PC-3 (cell line): ENCODE data around the gene PROSER3.

Source experiments
- EZH2 ChIP-seq: fragments of 300-600 bp; sonication (generic); IDR thresholded peaks from one replicate; pipeline ENCODE4 v1.6.1; 2017; ENCODE audit warnings: antibody characterized with exemption, mild to moderate bottlenecking, low read length; ENCODE audit not compliant: unreplicated experiment
- EZH2phosphoT487 ChIP-seq: fragments of 300-600 bp; sonication (generic); IDR thresholded peaks from 2 replicates; pipeline ENCODE4 v1.6.1; 2018; ENCODE audit warnings: mild to moderate bottlenecking, antibody characterized with exemption, low read length, borderline replicate concordance
- TF ChIP-seq, protein P1 (sequence below): fragments of 300-600 bp; sonication (generic); conservative IDR thresholded peaks from 2 replicates; pipeline ENCODE4 v1.5.1; 2017; ENCODE audit warnings: antibody characterized with exemption, low read depth, mild to moderate bottlenecking, low read length

DNA sequence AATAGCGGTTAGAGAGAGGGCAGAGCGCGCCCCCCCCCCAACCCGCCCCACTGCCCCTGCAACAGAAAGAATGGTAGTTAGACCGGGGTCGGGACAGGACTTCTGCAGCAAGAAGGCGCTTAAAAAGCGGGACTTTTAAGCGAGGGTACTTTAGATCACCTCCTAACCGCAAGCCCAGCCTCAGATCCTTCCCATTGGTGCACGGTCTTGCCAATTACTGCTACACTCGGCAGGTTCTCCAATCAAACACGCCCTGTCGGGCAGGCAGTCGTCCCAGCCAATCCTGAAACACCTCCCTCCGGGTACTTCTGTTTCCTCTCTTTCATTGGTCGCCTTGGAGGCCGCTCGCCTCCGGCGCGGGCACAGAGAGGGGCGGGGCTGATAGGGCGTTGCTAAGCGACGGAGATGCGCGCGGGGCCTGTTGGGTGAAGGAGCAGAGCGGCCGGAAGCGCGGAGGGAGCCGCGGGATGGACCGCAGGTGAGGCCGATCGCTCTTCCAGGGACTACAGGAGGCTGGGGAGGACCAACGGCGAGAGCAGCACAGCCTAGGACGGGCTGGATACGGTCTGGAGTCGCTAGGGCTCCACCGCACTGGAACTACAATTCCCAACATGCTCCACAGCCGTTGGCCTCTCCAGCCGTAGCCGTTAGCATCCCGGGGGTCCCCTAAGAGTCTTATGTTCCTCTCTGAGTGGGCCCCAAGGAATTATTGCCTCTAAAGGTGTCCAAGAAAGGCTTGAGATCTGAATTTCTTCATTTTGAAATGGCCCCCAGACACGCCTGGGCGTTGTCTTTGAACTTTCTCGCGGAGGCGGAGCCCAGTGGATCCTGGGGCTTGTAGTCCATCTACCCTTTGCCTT is at the start of gene PROSER3:
- TF ChIP-seq, protein P1, sequence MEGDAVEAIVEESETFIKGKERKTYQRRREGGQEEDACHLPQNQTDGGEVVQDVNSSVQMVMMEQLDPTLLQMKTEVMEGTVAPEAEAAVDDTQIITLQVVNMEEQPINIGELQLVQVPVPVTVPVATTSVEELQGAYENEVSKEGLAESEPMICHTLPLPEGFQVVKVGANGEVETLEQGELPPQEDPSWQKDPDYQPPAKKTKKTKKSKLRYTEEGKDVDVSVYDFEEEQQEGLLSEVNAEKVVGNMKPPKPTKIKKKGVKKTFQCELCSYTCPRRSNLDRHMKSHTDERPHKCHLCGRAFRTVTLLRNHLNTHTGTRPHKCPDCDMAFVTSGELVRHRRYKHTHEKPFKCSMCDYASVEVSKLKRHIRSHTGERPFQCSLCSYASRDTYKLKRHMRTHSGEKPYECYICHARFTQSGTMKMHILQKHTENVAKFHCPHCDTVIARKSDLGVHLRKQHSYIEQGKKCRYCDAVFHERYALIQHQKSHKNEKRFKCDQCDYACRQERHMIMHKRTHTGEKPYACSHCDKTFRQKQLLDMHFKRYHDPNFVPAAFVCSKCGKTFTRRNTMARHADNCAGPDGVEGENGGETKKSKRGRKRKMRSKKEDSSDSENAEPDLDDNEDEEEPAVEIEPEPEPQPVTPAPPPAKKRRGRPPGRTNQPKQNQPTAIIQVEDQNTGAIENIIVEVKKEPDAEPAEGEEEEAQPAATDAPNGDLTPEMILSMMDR = no peak
- TF ChIP-seq EZH2 = no peak
- TF ChIP-seq EZH2phosphoT487 = no peak
